Hematopoietic multipotent progenitor cell (in vitro differentiated cells): Measurements from ENCODE around the gene CHMP6. TPM values are rescaled to one million over a fixed set of nuclear protein-coding genes. Genes with fewer than 3 reads are reported as not detected.
"Not testable (repeated sequence)": the region's sequence is repeated elsewhere in the genome, so short reads cannot be mapped to it uniquely, and the experiment has no call there.

Experiments
- DNase-seq, 3 donors: peaks; one replicate each; pipeline ENCODE4 v3.0.0-alpha.2; 2011 to 2015; ENCODE audit warnings: low read depth in 2 of 3, low spot score in 2 of 3
- total RNA-seq: library from RNA; depleted of rRNA; stranded (reverse); fragments of >200 nt; gene quantifications from one replicate; pipeline ENCODE4 v1.2.3, GENCODE V29; 2012

The CHMP6 gene
- total RNA-seq, 1 donor: 16.2 TPM

GRCh38 chr17:81027591-81028505 is 36.2 kb downstream of the CHMP6 start:
- peak in 2 of 3 donors; percentile 42 for DNase-seq

GRCh38 chr17:81028506-81028858 is 36.8 kb downstream of the CHMP6 start:
- DNase-seq: no peak

GRCh38 chr17:81029859-81030258 is 38.2 kb downstream of the CHMP6 start:
- no peak for DNase-seq

- DNase-seq: not testable (repeated sequence)
Observed at GRCh38 chr17:81030312-81030711, 38.7 kb downstream of the CHMP6 start.

- no peak for DNase-seq
Observed at GRCh38 chr17:81030741-81031565, 39.3 kb downstream of the CHMP6 start.

- DNase-seq: no peak
Observed at GRCh38 chr17:81031566-81032550, 40.2 kb downstream of the CHMP6 start.

GRCh38 chr17:81032641-81033480 is 41.2 kb downstream of the CHMP6 start:
- DNase-seq: no peak

- DNase-seq: no peak
Observed at GRCh38 chr17:81033535-81034167, 42.0 kb downstream of the CHMP6 start.

GRCh38 chr17:81034168-81034777 is 42.6 kb downstream of the CHMP6 start:
- no peak for DNase-seq

- DNase-seq: peak; percentile 82 to 95 (median 93)
Observed at GRCh38 chr17:81034779-81035520, 43.3 kb downstream of the CHMP6 start, which contains the start of gene BAIAP2. TSS of gene BAIAP2 (plus strand) at chr17:81035151. CDS start at chr17:81035255, 104 bp downstream.

- no peak for DNase-seq
Observed at GRCh38 chr17:81035521-81036196, 44.0 kb downstream of the CHMP6 start.

- DNase-seq: no peak
Observed at GRCh38 chr17:81036197-81036941, 44.7 kb downstream of the CHMP6 start.

GRCh38 chr17:81037026-81037797 is 45.6 kb downstream of the CHMP6 start:
- DNase-seq: no peak

- no peak for DNase-seq
Observed at GRCh38 chr17:81037798-81038733, 46.4 kb downstream of the CHMP6 start.

GRCh38 chr17:81039096-81039495 is 47.5 kb downstream of the CHMP6 start:
- DNase-seq: no peak
